PFSK-1 (cell line): ENCODE data around the gene ASAH2.

Source experiments
- FOXP2 ChIP-seq: optimal IDR thresholded peaks from 2 replicates; pipeline ENCODE3; 2011; ENCODE audit warnings: borderline replicate concordance, control low read depth, inconsistent platforms; ENCODE audit not compliant: insufficient read depth; ENCODE audit errors: extremely low read length, extremely low read depth
- POLR2AphosphoS5 ChIP-seq: IDR thresholded peaks from 2 replicates; pipeline ENCODE4 v1.6.1; 2012; ENCODE audit warnings: low read depth, mild to moderate bottlenecking, control low read depth, low read length, moderate library complexity
- SIN3A ChIP-seq: IDR thresholded peaks from 2 replicates; pipeline ENCODE4 v1.6.1; 2012; ENCODE audit warnings: mild to moderate bottlenecking, low read length, moderate library complexity, borderline replicate concordance; ENCODE audit not compliant: insufficient read depth
- TAF1 ChIP-seq: IDR thresholded peaks from 2 replicates; pipeline ENCODE4 v1.6.1; 2012; ENCODE audit warnings: low read length, control low read depth, borderline replicate concordance; ENCODE audit not compliant: insufficient read depth
- TF ChIP-seq, protein P1 (sequence below), 2 experiments: IDR thresholded peaks; 2 replicates each; pipeline versions ENCODE4 v1.6.1 to v1.8.0; 2011 to 2012; ENCODE audit warnings: low read depth in 2 of 2, low read length in 2 of 2, control low read depth in 1 of 2, inconsistent platforms in 1 of 2, mild to moderate bottlenecking in 1 of 2, moderate library complexity in 1 of 2; ENCODE audit not compliant: insufficient read depth in 1 of 2

- no peak for TF ChIP-seq POLR2AphosphoS5
- TF ChIP-seq SIN3A = no peak
- TF ChIP-seq, protein P1, sequence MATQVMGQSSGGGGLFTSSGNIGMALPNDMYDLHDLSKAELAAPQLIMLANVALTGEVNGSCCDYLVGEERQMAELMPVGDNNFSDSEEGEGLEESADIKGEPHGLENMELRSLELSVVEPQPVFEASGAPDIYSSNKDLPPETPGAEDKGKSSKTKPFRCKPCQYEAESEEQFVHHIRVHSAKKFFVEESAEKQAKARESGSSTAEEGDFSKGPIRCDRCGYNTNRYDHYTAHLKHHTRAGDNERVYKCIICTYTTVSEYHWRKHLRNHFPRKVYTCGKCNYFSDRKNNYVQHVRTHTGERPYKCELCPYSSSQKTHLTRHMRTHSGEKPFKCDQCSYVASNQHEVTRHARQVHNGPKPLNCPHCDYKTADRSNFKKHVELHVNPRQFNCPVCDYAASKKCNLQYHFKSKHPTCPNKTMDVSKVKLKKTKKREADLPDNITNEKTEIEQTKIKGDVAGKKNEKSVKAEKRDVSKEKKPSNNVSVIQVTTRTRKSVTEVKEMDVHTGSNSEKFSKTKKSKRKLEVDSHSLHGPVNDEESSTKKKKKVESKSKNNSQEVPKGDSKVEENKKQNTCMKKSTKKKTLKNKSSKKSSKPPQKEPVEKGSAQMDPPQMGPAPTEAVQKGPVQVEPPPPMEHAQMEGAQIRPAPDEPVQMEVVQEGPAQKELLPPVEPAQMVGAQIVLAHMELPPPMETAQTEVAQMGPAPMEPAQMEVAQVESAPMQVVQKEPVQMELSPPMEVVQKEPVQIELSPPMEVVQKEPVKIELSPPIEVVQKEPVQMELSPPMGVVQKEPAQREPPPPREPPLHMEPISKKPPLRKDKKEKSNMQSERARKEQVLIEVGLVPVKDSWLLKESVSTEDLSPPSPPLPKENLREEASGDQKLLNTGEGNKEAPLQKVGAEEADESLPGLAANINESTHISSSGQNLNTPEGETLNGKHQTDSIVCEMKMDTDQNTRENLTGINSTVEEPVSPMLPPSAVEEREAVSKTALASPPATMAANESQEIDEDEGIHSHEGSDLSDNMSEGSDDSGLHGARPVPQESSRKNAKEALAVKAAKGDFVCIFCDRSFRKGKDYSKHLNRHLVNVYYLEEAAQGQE (IDR thresholded peaks at IDR 0.05; ENCODE audit: insufficient read depth in 1 of 2, low read depth in 2 of 2, low read length in 2 of 2) = no peak
- TF ChIP-seq TAF1 = no peak
- TF ChIP-seq FOXP2 = no peak
These were observed 28.2 kb upstream of the ASAH2 start for GRCh38 chr10:50279489-50279888.
